ENCODE results near the gene HSD17B14. TPM values are rescaled to one million over a fixed set of nuclear protein-coding genes. Genes with fewer than 3 reads are reported as not detected.

The HSD17B14 gene
- total RNA-seq, 1 donor from 2014 or later: 6.6 TPM

DNA sequence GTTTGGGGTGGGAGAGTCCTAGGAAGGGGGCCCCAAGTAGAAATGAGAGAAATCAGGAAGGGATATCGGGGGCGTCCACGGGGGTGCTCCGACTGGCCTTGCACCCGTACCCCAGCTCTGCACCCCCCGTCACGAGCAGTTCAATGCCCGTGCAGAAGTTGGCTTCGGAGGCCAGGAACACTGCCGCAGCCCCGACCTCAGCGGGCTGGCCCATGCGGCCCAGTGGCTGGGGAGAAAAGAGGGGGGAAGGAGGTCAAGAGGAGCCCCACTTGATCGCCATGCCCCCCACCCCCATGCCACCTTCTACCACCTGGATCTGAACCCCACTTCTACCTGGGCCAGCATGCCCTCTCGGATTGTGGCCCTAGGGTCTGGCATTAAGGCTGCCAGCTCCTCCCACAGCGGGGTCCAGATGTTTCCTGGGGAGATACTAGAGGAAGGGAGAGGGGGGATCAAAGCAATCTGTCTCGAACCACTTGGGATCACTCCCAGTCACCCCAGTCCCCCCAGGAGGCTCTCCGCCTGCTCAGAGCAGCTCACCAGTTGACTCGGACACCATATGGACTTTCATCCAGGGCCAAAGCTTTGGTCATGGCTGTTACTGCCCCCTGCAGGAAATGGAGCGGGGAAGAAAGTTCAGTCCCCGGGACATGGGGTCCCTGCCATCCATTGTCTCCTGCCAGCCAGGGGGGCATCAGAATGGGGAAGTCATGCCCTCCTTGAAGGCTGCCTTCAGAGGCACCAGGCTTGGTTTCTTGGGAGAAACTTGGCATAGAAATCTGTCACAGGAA, 23.0 kb downstream of the HSD17B14 start:
- Mint-ChIP-seq H3K27ac (ENCODE audit: unreplicated experiment) (no peak overlapping the region), H3K4me1 (peaks cover 33% of the 10 kb centered on the region), H3K36me3 (ENCODE audit: low read depth) (no peaks in the 10 kb centered on the region), H3K4me3 (peak overlapping the region; percentile 27), H3K27me3 (ENCODE audit: low read depth) (no peaks in the 10 kb centered on the region), H3K9me3 (no peaks in the 10 kb centered on the region)
- TF ChIP-seq, protein P1, sequence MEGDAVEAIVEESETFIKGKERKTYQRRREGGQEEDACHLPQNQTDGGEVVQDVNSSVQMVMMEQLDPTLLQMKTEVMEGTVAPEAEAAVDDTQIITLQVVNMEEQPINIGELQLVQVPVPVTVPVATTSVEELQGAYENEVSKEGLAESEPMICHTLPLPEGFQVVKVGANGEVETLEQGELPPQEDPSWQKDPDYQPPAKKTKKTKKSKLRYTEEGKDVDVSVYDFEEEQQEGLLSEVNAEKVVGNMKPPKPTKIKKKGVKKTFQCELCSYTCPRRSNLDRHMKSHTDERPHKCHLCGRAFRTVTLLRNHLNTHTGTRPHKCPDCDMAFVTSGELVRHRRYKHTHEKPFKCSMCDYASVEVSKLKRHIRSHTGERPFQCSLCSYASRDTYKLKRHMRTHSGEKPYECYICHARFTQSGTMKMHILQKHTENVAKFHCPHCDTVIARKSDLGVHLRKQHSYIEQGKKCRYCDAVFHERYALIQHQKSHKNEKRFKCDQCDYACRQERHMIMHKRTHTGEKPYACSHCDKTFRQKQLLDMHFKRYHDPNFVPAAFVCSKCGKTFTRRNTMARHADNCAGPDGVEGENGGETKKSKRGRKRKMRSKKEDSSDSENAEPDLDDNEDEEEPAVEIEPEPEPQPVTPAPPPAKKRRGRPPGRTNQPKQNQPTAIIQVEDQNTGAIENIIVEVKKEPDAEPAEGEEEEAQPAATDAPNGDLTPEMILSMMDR (conservative IDR thresholded peaks at IDR 0.05): peak; percentile 32
- DNase-seq (ENCODE audit: low read depth, low spot score): no peak

GRCh38 chr19:48812094-48812929, 24.0 kb downstream of the HSD17B14 start:
- Mint-ChIP-seq H3K4me3 (peak overlapping the region; percentile 86), H3K27me3 (ENCODE audit: low read depth) (no peaks in the 10 kb centered on the region), H3K9me3 (no peaks in the 10 kb centered on the region), H3K4me1 (peaks cover 41% of the 10 kb centered on the region), H3K36me3 (ENCODE audit: low read depth) (no peaks in the 10 kb centered on the region), H3K27ac (ENCODE audit: unreplicated experiment) (peak overlapping the region; percentile 81)
- DNase-seq (ENCODE audit: low read depth, low spot score): peak; percentile 54
- TF ChIP-seq, protein P1 (conservative IDR thresholded peaks at IDR 0.05): no peak

GRCh38 chr19:48810151-48810550, 26.1 kb downstream of the HSD17B14 start:
- no peak overlapping the region for H3K27ac Mint-ChIP-seq (ENCODE audit: unreplicated experiment)

DNA sequence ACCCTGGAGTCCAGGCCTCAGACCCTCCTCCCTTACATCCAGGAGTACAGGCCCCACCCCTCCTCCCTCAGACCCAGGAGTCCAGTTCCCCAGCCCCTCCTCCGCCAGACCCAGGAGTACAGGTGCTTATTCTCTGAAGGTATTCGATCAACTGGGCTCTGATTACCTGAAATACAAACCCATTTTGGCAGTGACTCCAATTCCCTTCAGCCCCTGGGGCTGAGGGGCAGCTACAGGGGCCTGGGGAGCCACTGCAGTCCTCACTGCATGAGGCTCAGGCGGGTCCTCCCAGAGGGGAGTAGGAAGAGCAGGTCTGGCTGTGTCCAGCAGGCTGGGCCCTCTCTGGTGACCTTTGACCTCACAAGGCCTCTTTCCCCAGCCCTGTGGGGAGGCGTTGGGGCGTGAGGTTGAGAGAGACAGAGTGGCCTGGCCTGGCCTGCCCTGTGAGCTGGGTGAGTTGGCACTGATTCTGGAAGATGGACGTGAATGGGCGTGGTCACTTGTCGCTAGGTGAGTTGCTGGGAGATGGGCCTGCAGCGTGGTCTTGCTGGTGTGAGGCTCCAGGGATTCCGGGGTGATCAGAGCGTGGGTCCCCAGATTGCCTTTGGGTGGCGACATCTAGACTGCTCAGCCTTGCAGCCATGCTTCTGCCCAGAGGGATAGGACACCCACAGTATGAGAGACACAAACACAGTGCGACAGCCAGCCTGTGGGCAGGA, 28.5 kb downstream of the HSD17B14 start:
- Mint-ChIP-seq H3K4me3 (peak overlapping the region; percentile 89), H3K27ac (ENCODE audit: unreplicated experiment) (peak overlapping the region; percentile 48), H3K36me3 (ENCODE audit: low read depth) (no peaks in the 10 kb centered on the region), H3K9me3 (no peaks in the 10 kb centered on the region), H3K4me1 (peaks cover 54% of the 10 kb centered on the region), H3K27me3 (ENCODE audit: low read depth) (no peaks in the 10 kb centered on the region)
- no peak for DNase-seq (ENCODE audit: low read depth, low spot score)
- TF ChIP-seq, protein P1 (conservative IDR thresholded peaks at IDR 0.05): no peak

More at GRCh38 chr19:48810151-48810550, 26.1 kb downstream of the HSD17B14 start:
- peak overlapping the region; percentile 82 for H3K4me3 Mint-ChIP-seq
- no peak for DNase-seq (ENCODE audit: low read depth, low spot score)
- H3K27me3 Mint-ChIP-seq (ENCODE audit: low read depth): no peaks in the 10 kb centered on the region
- TF ChIP-seq, protein P1 (conservative IDR thresholded peaks at IDR 0.05): no peak
- no peaks in the 10 kb centered on the region for H3K9me3 Mint-ChIP-seq
- no peaks in the 10 kb centered on the region for H3K36me3 Mint-ChIP-seq (ENCODE audit: low read depth)
- peaks cover 50% of the 10 kb centered on the region for H3K4me1 Mint-ChIP-seq
